Activated CD8-positive, alpha-beta memory T cell treated with anti-CD3 and anti-CD28 coated beads for 1 hour (primary cell): ENCODE data around the gene NOX5.
"Not testable (repeated sequence)": the region's sequence is repeated elsewhere in the genome, so short reads cannot be mapped to it uniquely, and the experiment has no call there.

Experiments used
- DNase-seq, 2 donors: peaks; one replicate each; pipeline ENCODE4 v3.0.0-alpha.2; 2020; ENCODE audit warnings: low read depth in 1 of 2; ENCODE audit errors: extremely low read depth in 1 of 2

NOX5 gene

DNA sequence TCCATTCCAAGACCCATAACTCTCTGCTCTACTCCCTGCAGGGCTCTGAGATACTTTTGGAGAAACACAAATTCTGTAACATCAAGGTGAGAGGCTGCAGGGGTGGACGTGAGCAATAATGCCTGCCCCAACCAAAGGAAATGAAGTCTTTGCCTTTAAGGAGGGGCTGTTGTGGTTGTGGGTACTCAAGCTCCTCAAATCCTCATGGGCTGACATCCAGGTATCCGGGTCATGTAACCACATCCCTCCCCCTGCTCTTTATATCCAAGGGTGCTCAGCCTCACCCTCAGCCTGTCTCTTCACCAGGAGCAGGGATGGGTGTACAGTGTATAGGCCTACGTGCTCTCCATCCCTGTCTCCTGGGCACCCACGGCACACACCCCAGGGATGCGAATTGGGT is 32.3 kb downstream of the NOX5 start:
- no peak for DNase-seq

DNA sequence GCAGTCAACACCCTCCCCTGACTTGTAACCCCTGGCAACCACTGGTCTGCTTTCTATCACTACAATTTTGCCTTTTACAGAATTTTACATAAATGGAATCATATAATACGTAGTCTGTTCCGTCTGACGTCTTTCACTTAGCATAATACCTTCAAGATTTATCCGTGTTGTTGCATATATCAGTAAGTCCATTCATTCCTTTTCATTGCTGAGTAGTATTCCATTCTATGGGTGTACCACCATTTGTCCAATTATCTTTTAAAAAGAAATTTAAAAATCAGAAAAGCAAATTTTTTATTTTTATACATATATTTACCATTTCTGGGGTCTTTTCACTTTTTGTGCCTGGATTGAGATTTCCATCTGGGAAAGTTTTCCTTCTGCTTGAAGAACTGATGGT is 35.5 kb downstream of the NOX5 start:
- no peak for DNase-seq

DNA sequence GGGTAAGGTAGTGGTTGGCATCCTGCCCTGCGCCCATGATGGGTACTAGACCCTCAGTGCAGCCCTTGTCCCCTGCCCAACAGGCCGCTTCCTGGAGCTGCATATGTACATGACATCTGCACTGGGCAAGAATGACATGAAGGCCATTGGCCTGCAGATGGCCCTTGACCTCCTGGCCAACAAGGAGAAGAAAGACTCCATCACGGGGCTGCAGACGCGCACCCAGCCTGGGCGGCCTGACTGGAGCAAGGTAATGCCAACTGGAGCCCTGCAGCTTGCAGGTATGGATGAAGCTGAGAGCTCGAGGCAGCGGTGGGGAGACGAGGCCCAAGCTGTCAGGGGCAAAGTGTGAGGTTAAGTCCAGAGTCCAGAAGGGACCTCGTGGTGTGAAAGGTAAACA is 40.8 kb downstream of the NOX5 start:
- DNase-seq = no peak

DNA sequence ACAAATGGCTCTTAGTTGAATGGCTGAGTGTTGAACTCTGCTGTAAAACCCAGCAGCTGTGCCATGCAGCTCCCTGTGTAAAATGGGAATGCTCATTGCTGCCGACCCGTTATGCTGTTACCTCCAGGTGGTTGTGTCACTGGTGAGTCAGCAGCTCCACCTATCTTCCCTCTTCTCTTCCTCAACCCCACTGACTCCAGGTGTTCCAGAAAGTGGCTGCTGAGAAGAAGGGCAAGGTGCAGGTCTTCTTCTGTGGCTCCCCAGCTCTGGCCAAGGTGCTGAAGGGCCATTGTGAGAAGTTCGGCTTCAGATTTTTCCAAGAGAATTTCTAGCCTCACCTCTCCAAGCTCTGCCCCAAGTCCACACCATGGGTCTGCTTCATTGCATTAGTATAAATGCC is 41.9 kb downstream of the NOX5 start:
- no peak for DNase-seq

DNA sequence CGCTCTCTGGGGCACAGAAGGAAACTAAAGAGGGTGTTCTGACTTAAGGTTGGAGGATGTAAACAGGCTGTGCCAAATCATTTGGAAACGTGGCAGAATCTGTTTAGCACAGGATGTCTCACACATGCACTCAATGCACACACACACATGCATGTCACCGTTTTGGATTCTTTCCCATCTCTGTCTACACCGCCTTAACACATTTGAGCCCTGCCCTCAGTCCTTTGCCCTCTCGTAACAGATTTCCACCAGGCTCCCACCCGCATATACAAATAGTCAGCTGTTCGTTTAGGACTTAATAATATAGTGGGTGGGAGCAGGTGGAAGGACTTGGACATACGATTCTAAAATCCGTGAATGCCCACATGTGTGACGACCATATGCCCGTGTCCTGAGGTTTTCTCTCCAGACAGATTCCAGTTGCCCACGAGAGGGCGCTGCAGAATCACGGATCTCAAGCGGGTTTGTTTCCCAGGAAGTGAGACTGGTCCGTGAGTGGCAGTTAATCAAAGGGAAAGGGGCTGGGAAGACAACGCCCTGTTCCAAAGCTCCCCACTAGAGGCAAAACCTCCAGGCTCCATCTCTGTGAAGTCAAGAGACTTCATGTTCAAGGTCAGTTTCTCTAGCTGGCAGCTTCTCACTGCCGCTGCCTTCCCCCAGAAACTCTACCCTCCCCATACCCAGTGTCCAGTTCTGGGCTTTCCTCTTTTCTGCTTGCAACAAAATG is 44.5 kb downstream of the NOX5 start:
- peak; percentile 22 to 43 for DNase-seq

DNA sequence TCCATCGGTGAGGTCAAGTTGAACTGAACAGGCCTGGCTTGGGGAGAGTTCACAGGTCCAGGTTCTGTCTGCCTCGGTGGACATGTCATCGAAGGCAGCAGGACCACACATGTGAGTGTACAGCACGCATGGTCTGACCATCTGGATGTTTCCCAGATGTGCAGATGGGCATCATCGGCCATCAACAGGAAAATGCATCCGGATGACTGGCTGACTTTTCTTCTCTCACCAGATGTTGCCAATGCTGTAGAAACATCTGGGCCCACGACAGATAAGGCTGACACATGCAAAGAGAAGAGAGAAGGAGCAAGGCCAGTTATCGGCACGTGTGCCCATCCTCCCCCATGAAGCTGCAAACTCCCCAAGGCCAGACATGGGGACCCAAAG is 45.1 kb downstream of the NOX5 start:
- DNase-seq = no peak

DNA sequence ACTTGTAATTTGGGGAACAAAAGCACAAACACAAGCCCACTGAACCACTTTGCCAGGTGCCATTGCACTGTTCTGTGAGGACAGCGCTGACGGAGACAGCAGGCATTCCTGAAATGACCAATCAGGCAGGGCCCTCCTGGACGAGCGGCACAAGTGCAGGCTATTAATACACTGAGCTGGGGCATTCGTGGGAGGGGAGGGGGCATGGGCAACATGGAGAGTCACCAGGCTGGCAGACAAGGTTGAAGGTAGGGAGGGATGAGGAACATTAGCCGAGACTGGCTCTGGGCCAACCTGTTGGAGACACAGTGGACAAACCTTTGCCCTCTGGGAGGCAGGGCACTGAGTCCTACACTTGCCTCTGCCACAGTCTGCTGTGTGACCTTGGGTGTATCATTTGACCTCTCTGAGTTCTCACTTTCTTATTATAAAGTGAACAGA is 45.6 kb downstream of the NOX5 start:
- DNase-seq = no peak

DNA sequence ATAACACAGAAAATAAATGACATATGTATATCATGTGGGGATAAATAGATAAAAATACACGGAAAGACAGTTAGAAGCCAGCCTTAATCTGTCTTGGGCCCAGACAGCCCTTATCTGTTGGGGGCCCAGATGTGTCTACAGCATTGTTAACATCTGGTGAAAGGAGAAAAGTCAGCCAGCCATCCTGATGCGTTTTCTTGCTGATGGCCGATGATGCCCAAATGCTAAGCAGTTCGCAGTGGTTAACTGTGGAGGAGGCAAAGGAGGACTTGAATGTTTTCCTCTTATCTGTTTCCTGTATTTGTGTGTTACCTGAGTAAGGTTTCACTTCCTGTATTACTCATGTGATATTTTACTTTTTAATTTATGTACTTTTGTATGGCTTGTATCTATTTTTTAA is 46.2 kb downstream of the NOX5 start:
- DNase-seq = no peak

DNA sequence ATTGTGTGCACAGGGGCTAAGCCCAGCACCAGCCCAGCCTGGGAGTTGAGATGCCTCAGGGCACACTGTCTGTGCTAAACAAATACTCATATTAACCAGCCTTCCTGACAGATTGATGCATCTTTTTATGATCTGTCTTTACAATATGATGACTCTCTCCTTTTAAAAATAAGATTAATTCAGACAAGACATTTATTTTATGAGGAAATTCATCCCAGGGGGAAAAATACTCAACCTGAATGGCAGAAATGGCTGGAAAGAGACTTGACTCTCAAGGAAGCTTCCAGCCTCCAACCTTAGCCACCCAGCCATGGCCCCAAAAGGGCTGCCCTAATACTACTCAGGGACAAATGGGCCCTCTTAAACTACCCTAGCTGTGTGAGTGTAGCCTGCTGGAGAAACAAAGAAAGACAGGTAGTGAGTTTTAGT is 46.9 kb downstream of the NOX5 start:
- no peak for DNase-seq

DNA sequence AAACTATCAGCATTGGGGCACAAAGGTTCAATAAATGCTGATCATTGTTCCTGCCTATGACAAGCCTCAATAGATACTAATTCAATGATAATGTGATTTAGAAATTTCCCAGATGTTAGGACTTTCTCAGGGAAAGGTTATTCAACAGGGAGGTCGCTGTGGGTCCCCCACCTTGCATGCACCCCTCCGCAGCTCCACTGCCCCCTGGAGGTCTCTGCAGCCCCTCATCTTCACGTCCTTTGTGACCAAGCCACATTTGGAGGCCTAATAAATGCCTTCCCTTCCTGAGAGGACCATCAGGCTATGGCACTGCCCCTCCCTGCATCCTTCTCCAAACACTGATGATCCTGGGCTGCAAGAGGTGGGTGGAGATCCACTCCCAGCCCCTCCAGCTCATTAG is 50.2 kb downstream of the NOX5 start:
- no peak for DNase-seq

DNA sequence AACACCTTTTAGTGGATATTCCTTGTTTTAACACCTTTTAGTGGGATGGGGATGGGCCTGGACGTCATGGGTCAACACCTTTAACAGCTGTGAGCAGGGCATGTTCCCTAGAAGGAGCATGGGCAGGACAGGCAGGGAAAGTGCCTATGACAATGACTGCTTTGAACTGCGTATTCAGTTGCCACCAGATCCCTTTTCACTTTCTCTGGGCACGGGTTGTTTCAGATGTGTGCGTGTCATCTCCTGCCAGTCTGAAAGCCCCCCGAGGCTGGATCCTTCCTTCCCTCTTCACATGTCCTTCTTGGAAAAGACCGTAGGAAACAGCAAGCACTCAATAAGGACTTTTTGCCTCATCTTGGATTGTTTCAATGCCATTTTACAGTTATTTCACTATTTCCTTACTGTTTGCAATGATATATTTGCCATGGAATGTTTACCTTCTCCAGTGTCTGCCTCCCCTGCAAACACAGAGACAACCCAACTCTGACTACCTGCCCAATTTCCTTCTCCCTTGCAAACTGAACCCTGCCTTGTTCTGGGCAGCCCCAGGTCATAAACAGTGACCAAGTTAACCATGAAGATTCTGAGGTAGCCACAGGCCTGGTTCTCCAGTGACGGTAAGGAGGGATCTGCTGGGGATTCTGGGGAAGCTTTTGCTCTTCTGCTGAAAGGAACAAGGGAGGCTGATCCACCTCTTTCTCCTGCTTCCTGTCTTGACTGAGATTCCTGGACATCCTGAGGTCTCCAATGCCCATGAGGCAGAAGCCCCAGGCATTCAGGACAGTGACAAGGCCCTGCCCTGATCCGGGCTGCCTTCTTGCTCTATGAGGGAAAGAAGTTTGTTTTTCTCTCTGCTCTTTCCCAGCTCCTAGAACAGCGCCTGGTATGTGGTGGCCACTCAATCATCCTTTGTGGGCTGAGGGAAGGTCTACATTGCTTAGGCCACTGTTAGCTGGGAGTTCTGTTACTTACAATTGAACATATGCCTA is 51.8 kb downstream of the NOX5 start:
- DNase-seq = no peak

DNA sequence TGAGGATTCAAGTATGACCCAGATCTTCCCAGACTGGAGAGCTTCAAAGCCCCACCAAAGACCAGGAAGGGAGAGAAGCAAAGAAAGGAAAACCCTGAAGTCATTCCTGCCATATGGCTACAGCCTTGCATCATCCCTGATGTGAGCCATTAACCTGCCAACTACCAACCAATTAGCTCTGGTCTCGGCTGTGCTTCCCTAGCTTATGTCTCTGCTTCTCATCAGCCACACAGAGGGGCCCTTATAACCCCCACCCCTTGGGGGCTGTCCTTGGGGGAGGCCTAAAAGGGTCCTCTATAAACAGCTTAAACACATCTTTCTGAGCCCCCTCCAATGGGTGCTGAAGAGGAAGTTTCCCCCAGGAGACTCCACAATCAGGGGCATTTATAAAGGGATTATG is 52.8 kb downstream of the NOX5 start:
- DNase-seq = no peak

DNA sequence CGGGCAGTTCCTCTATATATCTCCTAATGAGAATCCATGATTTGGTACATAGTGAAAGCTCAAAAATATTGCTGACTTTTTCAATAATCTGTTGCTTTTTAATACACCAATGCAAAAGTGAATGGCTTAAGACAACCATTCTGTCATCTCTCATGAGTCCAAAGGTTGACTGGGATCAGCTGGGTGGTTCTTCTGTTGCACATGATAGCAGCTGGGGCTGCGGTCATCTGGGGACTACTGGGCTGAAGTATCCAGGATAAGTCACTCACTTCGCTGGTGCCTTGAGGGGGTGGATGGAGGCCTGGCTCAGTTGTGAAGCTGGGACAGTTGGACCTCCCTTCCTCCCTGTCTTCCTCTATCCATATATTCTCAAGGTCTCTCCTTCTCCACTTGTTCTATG is 53.7 kb downstream of the NOX5 start:
- no peak for DNase-seq

DNA sequence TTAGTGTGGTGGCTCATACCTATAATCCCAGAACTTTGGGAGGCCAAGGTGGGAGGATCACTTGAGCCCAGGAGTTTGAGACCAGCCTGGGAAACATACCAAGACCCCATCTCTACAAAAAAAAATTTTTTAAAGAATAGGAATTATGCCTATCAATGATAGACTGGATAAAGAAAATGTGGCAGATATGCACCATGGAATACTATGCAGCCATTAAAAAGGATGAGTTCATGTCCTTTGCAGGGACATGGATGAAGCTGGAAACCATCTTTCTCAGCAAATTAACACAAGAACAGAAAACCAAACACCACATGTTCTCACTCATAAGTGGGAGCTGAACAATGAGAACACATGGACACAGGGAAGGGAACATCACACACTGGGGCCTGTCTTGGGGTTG is 54.8 kb downstream of the NOX5 start:
- not testable (repeated sequence) for DNase-seq

DNA sequence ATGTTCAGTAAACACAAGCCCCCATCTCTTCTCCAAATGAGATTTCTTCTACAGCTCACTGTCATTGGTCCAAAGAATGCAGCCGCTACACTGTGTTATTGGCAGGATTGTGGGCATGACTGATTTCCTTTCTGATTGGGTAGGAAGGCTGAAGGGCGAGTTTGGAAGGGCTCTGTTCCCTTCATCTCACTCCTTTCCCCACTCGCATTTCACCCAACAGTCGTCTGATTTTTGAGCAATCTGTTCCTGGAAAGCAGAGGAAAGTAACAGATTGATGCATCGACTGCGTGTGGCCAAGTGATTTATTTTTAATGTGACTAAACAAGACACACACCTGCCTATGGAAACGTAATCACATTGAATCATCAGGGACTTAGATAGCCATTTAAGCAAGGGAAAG is 55.5 kb downstream of the NOX5 start:
- no peak for DNase-seq

DNA sequence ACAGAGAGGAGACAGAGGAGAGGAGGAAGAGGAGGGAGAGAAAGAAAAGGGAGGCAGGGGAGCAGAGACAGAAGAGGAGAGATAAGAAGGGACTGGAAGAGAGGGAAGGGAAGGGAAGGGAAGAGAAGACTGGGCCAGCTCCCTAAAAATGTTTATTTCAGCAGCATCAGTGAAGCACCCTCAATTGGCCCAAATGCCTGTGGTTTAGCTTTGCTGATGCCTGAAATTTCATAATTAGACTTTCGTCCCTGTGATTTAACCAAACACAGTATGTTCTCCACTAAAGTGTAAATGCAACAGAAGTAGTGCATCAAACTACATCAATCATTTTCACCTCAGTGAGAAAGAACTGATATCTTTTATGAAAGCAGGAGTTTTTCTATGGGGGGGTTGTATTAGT is 55.9 kb downstream of the NOX5 start:
- no peak for DNase-seq

DNA sequence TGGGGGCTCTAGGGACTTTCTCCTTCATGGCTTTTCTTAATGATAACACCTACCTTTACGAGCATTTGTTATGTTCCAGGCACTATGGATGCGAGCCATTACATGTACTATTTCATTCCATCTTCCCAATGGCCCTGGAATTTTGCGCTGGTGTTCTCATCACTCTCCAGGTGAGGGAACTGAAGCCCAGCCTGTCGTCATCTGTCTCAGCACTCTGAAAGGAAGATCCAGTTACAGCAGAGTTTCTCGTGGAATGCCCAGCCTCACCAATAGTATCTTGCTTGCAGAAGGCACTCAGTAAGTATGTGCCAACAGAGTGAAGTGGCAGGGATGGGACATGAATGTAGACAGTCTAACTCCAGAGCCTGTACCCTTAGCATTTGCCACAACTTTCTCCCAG is 56.8 kb downstream of the NOX5 start:
- DNase-seq = no peak

DNA sequence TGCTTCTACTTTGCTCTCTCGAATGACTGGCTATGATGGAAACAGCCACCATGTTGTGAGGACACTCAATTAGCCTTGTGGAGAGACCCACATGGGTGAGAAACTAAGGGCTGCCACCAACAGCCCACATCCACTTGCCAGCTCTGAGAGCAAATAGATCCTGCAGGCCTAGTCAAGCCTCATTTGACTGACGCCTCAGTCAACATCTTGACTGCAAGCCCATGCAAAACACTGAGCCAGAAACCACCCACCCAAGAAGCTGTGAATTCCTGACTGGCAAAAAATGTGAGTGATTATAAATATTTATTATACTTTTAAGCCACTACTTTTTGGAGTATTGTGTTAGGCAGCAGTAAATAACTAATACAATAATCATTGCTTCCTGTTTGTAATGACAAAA is 58.4 kb downstream of the NOX5 start:
- no peak for DNase-seq

DNA sequence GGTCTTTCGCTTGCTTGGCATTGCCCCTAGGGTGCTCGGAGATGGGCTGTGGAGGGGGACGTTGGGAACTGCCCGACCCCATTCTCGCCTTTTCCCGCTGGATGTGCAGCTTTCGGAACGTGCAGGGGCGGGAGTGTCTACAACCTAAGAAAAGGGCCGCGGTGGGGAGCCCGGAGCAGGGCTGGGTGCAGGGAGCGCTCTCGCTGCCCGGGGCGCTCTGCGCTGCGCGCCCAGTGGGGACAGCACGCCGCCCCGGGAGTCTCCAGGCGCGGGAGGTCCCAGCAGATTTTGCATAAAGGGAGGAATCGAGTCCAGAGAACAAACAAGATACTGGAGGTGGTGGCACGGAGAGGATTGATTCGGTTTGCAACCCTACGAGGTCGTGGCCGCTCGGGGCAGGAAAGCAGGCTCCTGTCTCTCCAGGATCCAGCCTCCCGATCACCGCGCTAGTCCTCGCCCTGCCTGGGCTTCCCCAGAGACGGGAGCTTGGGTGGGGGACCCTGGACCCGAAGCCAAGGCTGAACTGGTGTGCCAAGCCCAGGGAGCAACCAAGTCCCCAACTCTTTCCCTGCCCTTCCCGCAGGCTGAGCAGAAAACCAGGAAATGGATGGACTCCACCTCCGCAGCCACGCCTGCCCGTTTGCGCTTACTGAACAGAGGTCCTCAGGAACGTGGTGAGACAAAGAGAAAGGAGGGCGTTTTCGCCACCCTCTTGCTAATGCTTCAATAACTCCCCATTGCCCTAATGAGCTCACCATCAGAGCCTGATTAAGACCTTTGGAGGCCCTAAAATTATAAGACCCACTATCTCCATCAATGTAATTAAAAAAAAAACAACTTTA is 59.7 kb downstream of the NOX5 start:
- no peak for DNase-seq

DNA sequence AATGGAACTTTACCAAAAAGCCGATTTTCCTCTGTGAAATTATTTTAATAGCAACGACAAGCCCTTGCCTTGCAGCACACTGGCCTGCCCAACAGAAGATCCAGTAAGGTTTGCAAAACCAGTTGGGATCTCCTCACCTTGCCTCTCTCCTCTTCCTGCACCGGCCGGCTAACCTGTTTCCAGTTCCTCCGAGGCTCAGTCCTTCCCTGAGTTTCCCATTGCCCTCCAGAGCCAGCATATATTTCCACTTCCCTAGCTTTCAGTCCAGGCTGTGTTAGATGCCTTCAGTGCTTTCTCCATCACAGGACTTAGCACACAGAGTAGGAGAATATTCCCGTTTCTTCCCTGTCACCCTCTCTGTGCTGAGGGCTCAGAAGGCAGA is 60.3 kb downstream of the NOX5 start:
- DNase-seq = no peak

DNA sequence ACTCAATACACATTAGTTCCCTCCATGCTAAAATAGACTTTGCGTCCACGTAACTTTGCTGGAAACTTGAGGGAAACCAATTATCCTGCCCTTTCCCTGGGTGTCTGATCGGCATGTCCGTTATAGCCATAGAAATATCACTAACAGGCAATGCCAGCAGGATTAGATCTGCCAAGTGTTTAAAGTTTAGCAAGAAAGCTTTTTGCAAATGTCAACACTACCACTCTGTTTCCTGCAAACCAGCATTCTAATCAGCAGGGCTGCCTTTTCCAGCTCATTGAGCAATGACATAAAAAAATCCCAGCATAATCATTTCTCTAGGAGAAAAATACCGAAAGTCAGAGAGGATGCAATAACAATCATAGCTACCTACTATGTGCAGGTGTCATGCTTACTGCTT is 60.9 kb downstream of the NOX5 start:
- DNase-seq = no peak
